ENCODE measurements around the gene TRIM73.
"Not testable (repeated sequence)": the region's sequence is repeated elsewhere in the genome, so short reads cannot be mapped to it uniquely, and the experiment has no call there.

TRIM73 gene

GRCh38 chr7:75415829-75416373, 20.5 kb downstream of the TRIM73 start:
- not testable (repeated sequence) for DNase-seq

GRCh38 chr7:75416787-75417186, 21.4 kb downstream of the TRIM73 start:
- DNase-seq = not testable (repeated sequence)

- not testable (repeated sequence) for DNase-seq
Measured at GRCh38 chr7:75418292-75418858, 22.9 kb downstream of the TRIM73 start.

GRCh38 chr7:75419210-75419609, 23.8 kb downstream of the TRIM73 start:
- DNase-seq = not testable (repeated sequence)

- DNase-seq = not testable (repeated sequence)
Measured at GRCh38 chr7:75419693-75420092, 24.3 kb downstream of the TRIM73 start.

GRCh38 chr7:75420152-75420551, 24.7 kb downstream of the TRIM73 start:
- not testable (repeated sequence) for DNase-seq

- not testable (repeated sequence) for DNase-seq
Measured at GRCh38 chr7:75421798-75422710, 26.6 kb downstream of the TRIM73 start.

- not testable (repeated sequence) for DNase-seq
Measured at GRCh38 chr7:75423481-75423880, 28.1 kb downstream of the TRIM73 start.

- peak; percentile 14 for DNase-seq
Measured at GRCh38 chr7:75439000-75439399, 43.6 kb downstream of the TRIM73 start.

- DNase-seq = not testable (repeated sequence)
Measured at GRCh38 chr7:75442101-75442464, 46.7 kb downstream of the TRIM73 start.

- peak; percentile 20 for DNase-seq
Measured at GRCh38 chr7:75442465-75443111, 47.2 kb downstream of the TRIM73 start.

- DNase-seq = not testable (repeated sequence)
Measured at GRCh38 chr7:75449946-75450345, 54.5 kb downstream of the TRIM73 start.

GRCh38 chr7:75452494-75452955, 57.1 kb downstream of the TRIM73 start:
- DNase-seq = not testable (repeated sequence)

Data from hematopoietic multipotent progenitor cell treated with erythropoietin and hydrocortisone succinate and interleukin-3 and kit ligand, for 4 days (in vitro differentiated cells).